Mesothelial cell of epicardium (in vitro differentiated cells): Measurements from ENCODE around the gene CCDC102B. TPM values are rescaled to one million over a fixed set of nuclear protein-coding genes. Genes with fewer than 3 reads are reported as not detected.

ENCODE experiments used
- DNase-seq, 2 experiments: peaks; one replicate each; pipeline ENCODE4 v3.0.0; 2021; ENCODE audit warnings: low spot score in 2 of 2; ENCODE audit not compliant: unreplicated experiment in 2 of 2
- H3K27ac Mint-ChIP-seq: 2 replicates; pipeline ENCODE4 v1.8.0; 2021; ENCODE audit warnings: mixed read lengths
- H3K27me3 Mint-ChIP-seq: 2 replicates; pipeline ENCODE4 v1.8.0; 2021; ENCODE audit warnings: low read depth, mixed read lengths
- H3K36me3 Mint-ChIP-seq: 2 replicates; pipeline ENCODE4 v1.8.0; 2021; ENCODE audit warnings: mixed read lengths
- H3K4me1 Mint-ChIP-seq: 2 replicates; pipeline ENCODE4 v1.8.0; 2021; ENCODE audit warnings: mixed read lengths
- H3K4me3 Mint-ChIP-seq: 2 replicates; pipeline ENCODE4 v1.8.0; 2021; ENCODE audit warnings: mild to moderate bottlenecking, moderate library complexity, mixed read lengths
- H3K9me3 Mint-ChIP-seq: 2 replicates; pipeline ENCODE4 v1.8.0; 2021; ENCODE audit warnings: mixed read lengths
- CTCF ChIP-seq: fragments of 200-600 bp; sonication (generic); IDR thresholded peaks from one replicate; pipeline ENCODE4 v1.5.0; 2021; ENCODE audit warnings: antibody characterized with exemption; ENCODE audit not compliant: unreplicated experiment
- total RNA-seq: library from RNA; stranded (reverse); gene quantifications from 3 replicates; pipeline ENCODE4 v1.2.1, GENCODE V29; 2021

The CCDC102B gene
- total RNA-seq, 1 donor from 2014 or later = 5.3 TPM

GRCh38 chr18:68928762-68929675, 131.1 kb downstream of the CCDC102B start:
- Mint-ChIP-seq H3K27me3 (no peaks in the 10 kb centered on the region), H3K4me1 (no peaks in the 10 kb centered on the region), H3K27ac (no peak overlapping the region), H3K9me3 (no peaks in the 10 kb centered on the region), H3K4me3 (no peak overlapping the region), H3K36me3 (no peaks in the 10 kb centered on the region)
- no peak for DNase-seq
- no peak for TF ChIP-seq CTCF

- Mint-ChIP-seq H3K4me1 (no peaks in the 10 kb centered on the region), H3K9me3 (no peaks in the 10 kb centered on the region), H3K27ac (no peak overlapping the region), H3K4me3 (no peak overlapping the region), H3K36me3 (no peaks in the 10 kb centered on the region), H3K27me3 (no peaks in the 10 kb centered on the region)
- no peak for TF ChIP-seq CTCF
- DNase-seq = no peak
Observed at GRCh38 chr18:68935686-68936085, 137.8 kb downstream of the CCDC102B start.

GRCh38 chr18:68937029-68937599, 139.2 kb downstream of the CCDC102B start:
- no peak for DNase-seq
- Mint-ChIP-seq H3K36me3 (no peaks in the 10 kb centered on the region), H3K27ac (no peak overlapping the region), H3K4me1 (peaks cover under 1% of the 10 kb centered on the region), H3K9me3 (no peaks in the 10 kb centered on the region), H3K4me3 (no peak overlapping the region), H3K27me3 (no peaks in the 10 kb centered on the region)
- no peak for TF ChIP-seq CTCF

GRCh38 chr18:68940039-68940438, 142.2 kb downstream of the CCDC102B start:
- Mint-ChIP-seq H3K36me3 (no peaks in the 10 kb centered on the region), H3K4me3 (no peak overlapping the region), H3K27ac (no peak overlapping the region)

GRCh38 chr18:68940754-68941153, 142.9 kb downstream of the CCDC102B start:
- H3K4me1 Mint-ChIP-seq = peaks cover 9% of the 10 kb centered on the region
- no peaks in the 10 kb centered on the region for H3K27me3 Mint-ChIP-seq
- no peak for TF ChIP-seq CTCF
- no peak overlapping the region for H3K27ac Mint-ChIP-seq
- no peak for DNase-seq
- no peaks in the 10 kb centered on the region for H3K36me3 Mint-ChIP-seq
- H3K9me3 Mint-ChIP-seq = no peaks in the 10 kb centered on the region
- no peak overlapping the region for H3K4me3 Mint-ChIP-seq

More at GRCh38 chr18:68940039-68940438, 142.2 kb downstream of the CCDC102B start:
- Mint-ChIP-seq H3K27me3 (no peaks in the 10 kb centered on the region), H3K9me3 (no peaks in the 10 kb centered on the region), H3K4me1 (peaks cover 9% of the 10 kb centered on the region)
- DNase-seq = no peak
- TF ChIP-seq CTCF = no peak
